Liver (tissue), 9 donors: ENCODE measurements around the gene SVEP1. TPM values are rescaled to one million over a fixed set of nuclear protein-coding genes. Genes with fewer than 3 reads are reported as not detected.

Experiments
- DNase-seq: peaks from one replicate; pipeline ENCODE4 v3.0.0-alpha.2; 2017; ENCODE audit warnings: low spot score
- H3K27ac ChIP-seq, 2 donors: one replicate each; pipeline ENCODE4 v1.7.0; 2013; ENCODE audit warnings: inconsistent platforms in 2 of 2, low read length in 2 of 2, control low read depth in 1 of 2, low read depth in 1 of 2, mild to moderate bottlenecking in 1 of 2
- H3K27me3 ChIP-seq, 4 donors: one replicate each; pipeline versions ENCODE4 v1.6.1 to v1.7.0; 2013; ENCODE audit warnings: low read length in 3 of 4, inconsistent platforms in 1 of 4, mild to moderate bottlenecking in 1 of 4, moderate library complexity in 1 of 4; ENCODE audit not compliant: control insufficient read depth in 4 of 4, insufficient read depth in 4 of 4
- H3K36me3 ChIP-seq, 4 donors: one replicate each; pipeline versions ENCODE4 v1.6.1 to v1.7.0; 2013; ENCODE audit warnings: low read length in 3 of 4, mild to moderate bottlenecking in 3 of 4, low read depth in 1 of 4, moderate library complexity in 1 of 4; ENCODE audit not compliant: control insufficient read depth in 4 of 4, insufficient read depth in 3 of 4
- H3K4me1 ChIP-seq, 4 donors: one replicate each; pipeline versions ENCODE4 v1.6.1 to v1.7.0; 2013; ENCODE audit warnings: low read length in 3 of 4, mild to moderate bottlenecking in 3 of 4, moderate library complexity in 1 of 4; ENCODE audit not compliant: control insufficient read depth in 4 of 4, insufficient read depth in 4 of 4
- H3K4me3 ChIP-seq, 3 donors: one replicate each; pipeline versions ENCODE4 v1.6.1 to v1.7.0; 2013; ENCODE audit warnings: low read length in 3 of 3, control low read depth in 1 of 3, low read depth in 1 of 3, mild to moderate bottlenecking in 1 of 3
- H3K9ac ChIP-seq, 2 donors: one replicate each; pipeline ENCODE4 v1.7.0; 2013; ENCODE audit warnings: low read length in 2 of 2, mild to moderate bottlenecking in 2 of 2, moderate library complexity in 2 of 2, control low read depth in 1 of 2, low read depth in 1 of 2
- H3K9me3 ChIP-seq, 4 donors: one replicate each; pipeline versions ENCODE4 v1.6.1 to v1.7.0; 2013; ENCODE audit warnings: low read length in 3 of 4; ENCODE audit not compliant: control insufficient read depth in 4 of 4
- ATF3 ChIP-seq: IDR thresholded peaks from 2 replicates; pipeline ENCODE4 v1.6.1; 2016; ENCODE audit warnings: antibody characterized with exemption
- CTCF ChIP-seq: fragments of 150-350 bp; IDR thresholded peaks from 2 replicates; pipeline ENCODE4 v1.5.1; 2017; ENCODE audit warnings: improper control_type of control experiment, low read depth, low read length; ENCODE audit not compliant: missing input control
- EGR1 ChIP-seq, 2 donors: IDR thresholded peaks; 2 replicates each; pipeline ENCODE4 v1.6.1; 2016 to 2018; ENCODE audit warnings: antibody characterized with exemption in 2 of 2, low read depth in 2 of 2
- FOXA1 ChIP-seq: IDR thresholded peaks from 2 replicates; pipeline ENCODE4 v1.6.1; 2016; ENCODE audit warnings: antibody characterized with exemption
- FOXA2 ChIP-seq: IDR thresholded peaks from 2 replicates; pipeline ENCODE4 v1.6.1; 2016; ENCODE audit warnings: antibody characterized with exemption
- GABPA ChIP-seq, 2 donors: IDR thresholded peaks in 1 of 2; conservative IDR thresholded peaks in 1 of 2; 2 replicates each; pipeline ENCODE4 v1.6.1; 2016; ENCODE audit warnings: antibody characterized with exemption in 2 of 2, mild to moderate bottlenecking in 1 of 2, moderate library complexity in 1 of 2
- HNF4A ChIP-seq, 2 donors: conservative IDR thresholded peaks; 2 replicates each; pipeline ENCODE4 v1.6.1; 2016; ENCODE audit warnings: antibody characterized with exemption in 2 of 2, mild to moderate bottlenecking in 2 of 2
- HNF4G ChIP-seq: IDR thresholded peaks from 2 replicates; pipeline ENCODE4 v1.6.1; 2016; ENCODE audit warnings: antibody characterized with exemption
- JUND ChIP-seq, 2 donors: IDR thresholded peaks; 2 replicates each; pipeline ENCODE4 v1.6.1; 2016; ENCODE audit warnings: antibody characterized with exemption in 2 of 2
- RAD21 ChIP-seq, 2 donors: IDR thresholded peaks; 2 replicates each; pipeline ENCODE4 v1.6.1; 2016; ENCODE audit warnings: antibody characterized with exemption in 2 of 2, mild to moderate bottlenecking in 2 of 2
- ZBTB33 ChIP-seq: IDR thresholded peaks from 2 replicates; pipeline ENCODE4 v1.6.1; 2016; ENCODE audit warnings: antibody characterized with exemption
- WGBS: extraction: QIAGEN DNeasy Blood & Tissue Kit; methylation state at CpG from one replicate; pipeline ENCODE4 v1.1.7; 2013; 5-methylcytosine and 5-hydroxymethylcytosine counted together
- polyA plus RNA-seq, 2 donors: library from polyadenylated mRNA; stranded (reverse) in 1 of 2; unstranded in 1 of 2; fragments of 200-250 nt in 1 of 2; fragments of >200 nt in 1 of 2; fragmentation: Nextera tagmentation in 1 of 2; extraction: Ambion mirVana in 1 of 2; gene quantifications; one replicate each; pipeline versions ENCODE4 v1.2.1 to v1.2.3, GENCODE V29; 2013 to 2015
- total RNA-seq, 2 donors: library from RNA; depleted of rRNA; stranded (reverse); fragments of >200 nt; gene quantifications; one replicate each; pipeline ENCODE4 v1.2.3, GENCODE V29; 2014
- donor health status: healthy.
- donor health status: healthy.
- donor health status: healthy.
- donor health status: healthy.
- donor health status: healthy.

Gene SVEP1
- total and polyA plus RNA-seq, 4 donors = 0.58 to 7.5 (median 1.8) TPM

DNA sequence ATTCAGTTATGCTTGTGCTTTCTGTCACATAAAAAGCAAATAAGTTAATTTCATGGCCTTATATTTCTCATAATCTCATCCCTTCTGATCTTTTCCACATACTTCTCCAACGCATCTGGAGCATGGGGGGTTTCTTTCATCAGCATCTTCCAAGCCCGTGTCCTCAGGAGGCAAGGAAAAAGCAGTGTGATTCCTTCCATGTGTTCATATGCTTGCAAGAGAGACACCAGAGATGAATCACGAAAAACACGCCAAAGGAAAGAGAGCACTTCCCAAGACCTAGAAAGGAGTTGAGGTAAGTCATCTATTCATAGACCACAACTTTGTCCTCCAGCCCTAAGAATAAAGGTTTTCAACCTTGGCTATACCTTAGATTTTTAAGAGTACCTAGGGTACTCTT lies 26.0 kb upstream of the SVEP1 start:
- Histone ChIP-seq H3K4me3 (no peak overlapping the region), H3K27me3 (peaks cover 0 to 5% (median 0%) of the 10 kb centered on the region in 4 donors), H3K36me3 (no peaks in the 10 kb centered on the region), H3K9me3 (no peaks in the 10 kb centered on the region), H3K9ac (no peak overlapping the region), H3K4me1 (no peaks in the 10 kb centered on the region), H3K27ac (no peak overlapping the region)
- TF ChIP-seq HNF4G = no peak
- no peak for TF ChIP-seq RAD21 (IDR thresholded peaks at IDR 0.05)
- no peak for TF ChIP-seq ZBTB33
- TF ChIP-seq FOXA2 = no peak
- TF ChIP-seq HNF4A (conservative IDR thresholded peaks at IDR 0.05) = no peak
- TF ChIP-seq FOXA1 = no peak
- TF ChIP-seq EGR1 (IDR thresholded peaks at IDR 0.05; ENCODE audit: low read depth in 2 of 2) = no peak
- 80% methylated on average over 4 of the region's 4 CpGs for WGBS
- no peak for DNase-seq

DNA sequence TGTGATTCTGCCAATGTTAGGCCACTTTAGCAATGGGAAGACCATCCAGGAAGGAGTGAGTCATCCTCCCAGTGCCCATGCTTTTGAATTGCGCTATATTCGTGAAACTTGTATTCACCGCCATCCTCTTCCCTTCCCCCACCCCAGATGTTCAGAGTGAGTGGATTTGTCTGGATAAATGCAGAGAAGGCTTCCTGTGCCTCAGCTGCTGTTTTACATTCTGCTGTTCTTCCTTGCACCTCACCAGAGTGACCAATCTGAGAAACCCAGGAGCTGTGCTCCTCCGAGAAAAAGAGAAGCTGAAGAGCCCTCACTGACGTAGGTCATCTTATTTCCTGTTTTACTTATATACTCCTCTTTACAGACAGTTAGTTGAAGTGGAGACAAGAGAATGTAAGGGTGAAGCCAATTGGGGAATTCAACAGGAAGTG lies 24.6 kb upstream of the SVEP1 start:
- peaks cover 0 to 5% (median 0%) of the 10 kb centered on the region in 4 donors for H3K27me3 ChIP-seq

DNA sequence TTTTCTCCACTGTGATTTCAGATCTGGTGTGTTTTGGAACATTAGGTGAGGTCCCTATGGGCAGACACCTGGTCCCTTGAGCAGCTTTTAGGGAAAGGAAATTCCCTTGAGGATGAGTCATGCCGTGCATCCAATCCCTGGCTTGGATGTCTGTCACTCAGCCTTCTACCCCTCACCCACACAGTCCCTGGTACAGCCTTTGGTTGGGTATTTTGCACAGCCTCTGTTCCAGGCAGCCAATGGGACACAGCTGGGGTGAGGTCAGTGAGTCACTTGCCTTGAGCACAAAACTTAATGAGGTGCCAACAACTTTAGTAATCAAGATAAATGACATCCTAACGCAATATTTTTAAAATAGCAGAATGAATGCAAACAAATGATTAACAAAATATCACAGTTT lies 22.7 kb upstream of the SVEP1 start:
- DNase-seq = no peak
- Histone ChIP-seq H3K4me1 (no peaks in the 10 kb centered on the region), H3K27me3 (peaks cover 0 to 5% (median 0%) of the 10 kb centered on the region in 4 donors), H3K36me3 (no peaks in the 10 kb centered on the region), H3K9me3 (peaks cover 0 to 2% (median 0%) of the 10 kb centered on the region in 4 donors), H3K27ac (no peak overlapping the region), H3K9ac (no peak overlapping the region), H3K4me3 (no peak overlapping the region)
- no peak for TF ChIP-seq JUND (IDR thresholded peaks at IDR 0.05)
- TF ChIP-seq ATF3 = no peak
- no peak for TF ChIP-seq EGR1 (IDR thresholded peaks at IDR 0.05; ENCODE audit: low read depth in 2 of 2)
- TF ChIP-seq CTCF = no peak
- TF ChIP-seq FOXA1 = no peak
- WGBS = 64% methylated on average over 2 of the region's 2 CpGs

More for the DNA sequence above, 24.6 kb upstream of the SVEP1 start:
- DNase-seq = no peak
- 83% methylated on average over 5 of the region's 5 CpGs for WGBS
- no peaks in the 10 kb centered on the region for H3K4me1 ChIP-seq
- no peak overlapping the region for H3K27ac ChIP-seq
- no peaks in the 10 kb centered on the region for H3K9me3 ChIP-seq
- no peak for TF ChIP-seq FOXA1
- no peak for TF ChIP-seq GABPA (IDR thresholded peaks at IDR 0.05 in 1 of 2, conservative IDR thresholded peaks at IDR 0.05 in 1 of 2)
- no peak for TF ChIP-seq ATF3
- no peak overlapping the region for H3K9ac ChIP-seq
- H3K36me3 ChIP-seq = no peaks in the 10 kb centered on the region
- H3K4me3 ChIP-seq = no peak overlapping the region
